COLO668 (cell line): ENCODE measurements around the gene MYOCOS.
"Not testable (repeated sequence)": the region's sequence is repeated elsewhere in the genome, so short reads cannot be mapped to it uniquely, and the experiment has no call there.

Experiments
- DNase-seq: peaks from one replicate; lab custom pipeline; 2025; ENCODE audit not compliant: unreplicated experiment; lab: John Stamatoyannopoulos, UW

The MYOCOS gene

GRCh38 chr1:171622152-171622462, at the start of gene MYOCOS:
Gene MYOCOS (plus strand): TSS chr1:171622243. CDS start chr1:171623884, 1,641 bp downstream.
- DNase-seq: no peak

GRCh38 chr1:171576144-171576543, 45.9 kb upstream of the MYOCOS start:
- DNase-seq: no peak

GRCh38 chr1:171581226-171581625, 40.8 kb upstream of the MYOCOS start:
- DNase-seq: no peak

GRCh38 chr1:171581766-171582165, 40.3 kb upstream of the MYOCOS start:
- DNase-seq: no peak

- no peak for DNase-seq
Measured at GRCh38 chr1:171582589-171582988, 39.5 kb upstream of the MYOCOS start.

GRCh38 chr1:171583591-171584201, 38.3 kb upstream of the MYOCOS start:
- DNase-seq: no peak

GRCh38 chr1:171585715-171586114, 36.3 kb upstream of the MYOCOS start:
- DNase-seq: no peak

GRCh38 chr1:171588230-171588629, 33.8 kb upstream of the MYOCOS start:
- DNase-seq: no peak

GRCh38 chr1:171590022-171590421, 32.0 kb upstream of the MYOCOS start:
- no peak for DNase-seq

GRCh38 chr1:171595324-171595723, 26.7 kb upstream of the MYOCOS start:
- DNase-seq: no peak

GRCh38 chr1:171596119-171596518, 25.9 kb upstream of the MYOCOS start:
- no peak for DNase-seq

GRCh38 chr1:171596705-171597104, 25.3 kb upstream of the MYOCOS start:
- no peak for DNase-seq

GRCh38 chr1:171597203-171597602, 24.8 kb upstream of the MYOCOS start:
- no peak for DNase-seq

- not testable (repeated sequence) for DNase-seq
Measured at GRCh38 chr1:171600310-171600709, 21.7 kb upstream of the MYOCOS start.

- DNase-seq: no peak
Measured at GRCh38 chr1:171600862-171601261, 21.2 kb upstream of the MYOCOS start.

- DNase-seq: not testable (repeated sequence)
Measured at GRCh38 chr1:171603042-171603441, 19.0 kb upstream of the MYOCOS start.

GRCh38 chr1:171606402-171606941, 15.6 kb upstream of the MYOCOS start:
- DNase-seq: no peak

GRCh38 chr1:171610385-171610784, 11.7 kb upstream of the MYOCOS start:
- no peak for DNase-seq

GRCh38 chr1:171611306-171611705, 10.7 kb upstream of the MYOCOS start:
- no peak for DNase-seq

- no peak for DNase-seq
Measured at GRCh38 chr1:171613282-171613681, 8.8 kb upstream of the MYOCOS start.

GRCh38 chr1:171615122-171615906, 6.7 kb upstream of the MYOCOS start:
- DNase-seq: not testable (repeated sequence)

- DNase-seq: no peak
Measured at GRCh38 chr1:171616586-171616985, 5.5 kb upstream of the MYOCOS start.
